ENCODE measurements around the gene HSPB1. TPM values are rescaled to one million over a fixed set of nuclear protein-coding genes. Genes with fewer than 3 reads are reported as not detected.
A peak's percentile ranks its signal among the peaks of the same experiment; 100 is the strongest.

HSPB1 gene
- total and polyA plus RNA-seq, 2 of the 13 experiments (the other 11 are each of a cell fraction or from before 2014, with no cell fraction given) = 21.0 to 38.6 TPM

DNA sequence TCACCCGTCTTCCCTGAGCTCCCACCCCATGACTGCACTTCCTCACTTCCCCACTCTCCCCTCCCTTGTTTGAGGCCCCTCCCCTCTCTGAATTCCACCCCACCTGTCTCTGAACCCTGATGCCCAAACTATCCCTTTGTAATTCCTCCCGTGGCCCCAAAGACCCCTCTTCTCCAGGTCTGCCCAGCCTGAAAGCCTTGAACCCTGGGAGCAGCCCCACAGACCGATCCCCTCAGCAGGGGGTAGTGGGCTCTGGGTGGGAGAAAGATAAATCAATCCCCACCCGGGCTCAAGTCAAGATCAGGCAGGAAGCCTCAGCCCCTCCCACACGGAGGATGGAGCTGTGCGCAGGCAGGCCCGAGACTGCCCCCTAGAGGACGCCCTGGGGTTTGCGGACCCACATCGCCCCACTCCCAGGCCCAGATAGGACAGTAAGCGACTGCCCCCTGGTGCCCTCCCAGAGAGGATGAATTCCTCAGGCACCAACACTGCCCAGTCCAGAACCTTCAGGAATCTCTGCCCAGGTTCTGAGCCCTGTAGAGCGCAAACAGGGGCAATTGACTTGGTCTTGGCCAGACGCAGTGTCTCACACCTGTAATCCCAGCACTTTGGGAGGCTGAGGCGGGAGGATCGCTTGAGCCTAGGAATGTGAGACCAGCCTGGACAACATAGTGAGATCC is 11.7 kb downstream of the HSPB1 start (continued):
- TF ChIP-seq, protein P1, sequence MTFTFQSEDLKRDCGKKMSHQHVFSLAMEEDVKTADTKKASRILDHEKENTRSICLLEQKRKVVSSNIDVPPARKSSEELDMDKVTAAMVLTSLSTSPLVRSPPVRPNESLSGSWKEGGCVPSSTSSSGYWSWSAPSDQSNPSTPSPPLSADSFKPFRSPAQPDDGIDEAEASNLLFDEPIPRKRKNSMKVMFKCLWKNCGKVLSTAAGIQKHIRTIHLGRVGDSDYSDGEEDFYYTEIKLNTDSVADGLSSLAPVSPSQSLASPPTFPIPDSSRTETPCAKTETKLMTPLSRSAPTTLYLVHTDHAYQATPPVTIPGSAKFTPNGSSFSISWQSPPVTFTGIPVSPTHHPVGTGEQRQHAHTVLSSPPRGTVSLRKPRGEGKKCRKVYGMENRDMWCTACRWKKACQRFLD (CRISPR knock-in tag; IDR thresholded peaks at IDR 0.05; ENCODE audit: borderline replicate concordance) = 0 out of 2 replicates have a peak, but pooled peaks have one; percentile 53
- TF ChIP-seq PTBP1 (IDR thresholded peaks at IDR 0.05; ENCODE audit: low read depth, low read length, poor library complexity, severe bottlenecking) (no peak), ZNF34 (CRISPR knock-in tag; IDR thresholded peaks at IDR 0.05; ENCODE audit: borderline replicate concordance) (0 out of 2 replicates have a peak, but pooled peaks have one; percentile 31), ADNP (CRISPR knock-in tag; IDR thresholded peaks at IDR 0.05) (0 out of 2 replicates have a peak, but pooled peaks have one; percentile 37), ZNF629 (CRISPR knock-in tag; conservative IDR thresholded peaks at IDR 0.05) (no peak), ZNF225 (CRISPR knock-in tag; IDR thresholded peaks at IDR 0.05) (peak; percentile 68; the same call in 1 of the 2 replicates), ZSCAN20 (CRISPR knock-in tag; IDR thresholded peaks at IDR 0.05; ENCODE audit: borderline replicate concordance) (no peak), MAFF (IDR thresholded peaks at IDR 0.05; ENCODE audit: low read depth, low read length) (no peak), ZFP82 (CRISPR knock-in tag; IDR thresholded peaks at IDR 0.05; ENCODE audit: borderline replicate concordance) (no peak), KDM4B (CRISPR knock-in tag; IDR thresholded peaks at IDR 0.05) (peak; percentile 82; the same call in 1 of the 2 replicates), SUZ12 (IDR thresholded peaks at IDR 0.05; ENCODE audit: low read depth, low read length) (no peak), GATA4 (IDR thresholded peaks at IDR 0.05; ENCODE audit: borderline replicate concordance, low read depth) (no peak), ZIK1 (CRISPR knock-in tag; IDR thresholded peaks at IDR 0.05; ENCODE audit: borderline replicate concordance, low read depth) (peak; percentile 79; the same call in 1 of the 2 replicates), ERF (CRISPR knock-in tag; IDR thresholded peaks at IDR 0.05) (peak; percentile 88), MEIS2 (CRISPR knock-in tag; IDR thresholded peaks at IDR 0.05) (peak; percentile 78; the same call in 1 of the 2 replicates), SCMH1 (CRISPR knock-in tag; IDR thresholded peaks at IDR 0.05; ENCODE audit: borderline replicate concordance) (no peak), ELF3 (CRISPR knock-in tag; IDR thresholded peaks at IDR 0.05) (peak; percentile 67), ZMYM4 (CRISPR knock-in tag; IDR thresholded peaks at IDR 0.05) (peak; percentile 83), ZNF121 (CRISPR knock-in tag; IDR thresholded peaks at IDR 0.05) (peak; percentile 99), MTF2 (CRISPR knock-in tag; IDR thresholded peaks at IDR 0.05; ENCODE audit: borderline replicate concordance) (no peak), ZNF607 (CRISPR knock-in tag; IDR thresholded peaks at IDR 0.05; ENCODE audit: borderline replicate concordance) (peak; percentile 37; the same call in 1 of the 2 replicates), JUNB (CRISPR knock-in tag; IDR thresholded peaks at IDR 0.05; ENCODE audit: borderline replicate concordance) (no peak)
- TF ChIP-seq, protein P2, sequence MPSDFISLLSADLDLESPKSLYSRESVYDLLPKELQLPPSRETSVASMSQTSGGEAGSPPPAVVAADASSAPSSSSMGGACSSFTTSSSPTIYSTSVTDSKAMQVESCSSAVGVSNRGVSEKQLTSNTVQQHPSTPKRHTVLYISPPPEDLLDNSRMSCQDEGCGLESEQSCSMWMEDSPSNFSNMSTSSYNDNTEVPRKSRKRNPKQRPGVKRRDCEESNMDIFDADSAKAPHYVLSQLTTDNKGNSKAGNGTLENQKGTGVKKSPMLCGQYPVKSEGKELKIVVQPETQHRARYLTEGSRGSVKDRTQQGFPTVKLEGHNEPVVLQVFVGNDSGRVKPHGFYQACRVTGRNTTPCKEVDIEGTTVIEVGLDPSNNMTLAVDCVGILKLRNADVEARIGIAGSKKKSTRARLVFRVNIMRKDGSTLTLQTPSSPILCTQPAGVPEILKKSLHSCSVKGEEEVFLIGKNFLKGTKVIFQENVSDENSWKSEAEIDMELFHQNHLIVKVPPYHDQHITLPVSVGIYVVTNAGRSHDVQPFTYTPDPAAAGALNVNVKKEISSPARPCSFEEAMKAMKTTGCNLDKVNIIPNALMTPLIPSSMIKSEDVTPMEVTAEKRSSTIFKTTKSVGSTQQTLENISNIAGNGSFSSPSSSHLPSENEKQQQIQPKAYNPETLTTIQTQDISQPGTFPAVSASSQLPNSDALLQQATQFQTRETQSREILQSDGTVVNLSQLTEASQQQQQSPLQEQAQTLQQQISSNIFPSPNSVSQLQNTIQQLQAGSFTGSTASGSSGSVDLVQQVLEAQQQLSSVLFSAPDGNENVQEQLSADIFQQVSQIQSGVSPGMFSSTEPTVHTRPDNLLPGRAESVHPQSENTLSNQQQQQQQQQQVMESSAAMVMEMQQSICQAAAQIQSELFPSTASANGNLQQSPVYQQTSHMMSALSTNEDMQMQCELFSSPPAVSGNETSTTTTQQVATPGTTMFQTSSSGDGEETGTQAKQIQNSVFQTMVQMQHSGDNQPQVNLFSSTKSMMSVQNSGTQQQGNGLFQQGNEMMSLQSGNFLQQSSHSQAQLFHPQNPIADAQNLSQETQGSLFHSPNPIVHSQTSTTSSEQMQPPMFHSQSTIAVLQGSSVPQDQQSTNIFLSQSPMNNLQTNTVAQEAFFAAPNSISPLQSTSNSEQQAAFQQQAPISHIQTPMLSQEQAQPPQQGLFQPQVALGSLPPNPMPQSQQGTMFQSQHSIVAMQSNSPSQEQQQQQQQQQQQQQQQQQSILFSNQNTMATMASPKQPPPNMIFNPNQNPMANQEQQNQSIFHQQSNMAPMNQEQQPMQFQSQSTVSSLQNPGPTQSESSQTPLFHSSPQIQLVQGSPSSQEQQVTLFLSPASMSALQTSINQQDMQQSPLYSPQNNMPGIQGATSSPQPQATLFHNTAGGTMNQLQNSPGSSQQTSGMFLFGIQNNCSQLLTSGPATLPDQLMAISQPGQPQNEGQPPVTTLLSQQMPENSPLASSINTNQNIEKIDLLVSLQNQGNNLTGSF (CRISPR knock-in tag; IDR thresholded peaks at IDR 0.05) = no peak
- TF ChIP-seq, protein P3, sequence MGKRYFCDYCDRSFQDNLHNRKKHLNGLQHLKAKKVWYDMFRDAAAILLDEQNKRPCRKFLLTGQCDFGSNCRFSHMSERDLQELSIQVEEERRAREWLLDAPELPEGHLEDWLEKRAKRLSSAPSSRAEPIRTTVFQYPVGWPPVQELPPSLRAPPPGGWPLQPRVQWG (CRISPR knock-in tag; IDR thresholded peaks at IDR 0.05; ENCODE audit: borderline replicate concordance, low read depth) = no peak

Measured in HepG2 (cell line).